OCI-LY7 (cell line): ENCODE data around the gene HOXB3.
A peak's percentile ranks its signal among the peaks of the same experiment; 100 is the strongest.

ENCODE experiments used
- CTCF ChIP-seq: fragments of 200-600 bp; sonication (generic); conservative IDR thresholded peaks from 2 replicates; pipeline ENCODE4 v1.5.1; 2014; ENCODE audit warnings: mild to moderate bottlenecking, antibody characterized with exemption, low read length, moderate library complexity, mixed read lengths
- EZH2phosphoT487 ChIP-seq: fragments of 200-600 bp; sonication (generic); IDR thresholded peaks from 2 replicates; pipeline ENCODE4 v1.6.1; 2018; ENCODE audit warnings: low read depth, borderline replicate concordance, mild to moderate bottlenecking, mixed run types, antibody characterized with exemption, low read length, moderate library complexity, mixed read lengths

GRCh38 chr17:48523010-48523409 is 67.0 kb downstream of the HOXB3 start:
- TF ChIP-seq EZH2phosphoT487: no peak
- TF ChIP-seq CTCF: peak; percentile 53; the same call in 1 of the 2 replicates
